Vagina (tissue), 2 donors: Measurements from ENCODE around the gene SLC66A1. TPM values are rescaled to one million over a fixed set of nuclear protein-coding genes. Genes with fewer than 3 reads are reported as not detected.

Experiments used
- DNase-seq, 2 donors: peaks; one replicate each; pipeline ENCODE4 v3.0.0-alpha.2; 2017; ENCODE audit errors: extremely low spot score in 2 of 2
- H3K27ac ChIP-seq: fragments of 200-600 bp; sonication (generic); one replicate; pipeline ENCODE4 v1.5.1; 2019
- H3K27me3 ChIP-seq: fragments of 200-600 bp; sonication (generic); one replicate; pipeline ENCODE4 v1.5.1; 2019
- H3K36me3 ChIP-seq, 2 donors: fragments of 200-600 bp; sonication (generic); one replicate each; pipeline ENCODE4 v1.5.1; 2017 to 2019
- H3K4me1 ChIP-seq: fragments of 200-600 bp; sonication (generic); one replicate; pipeline ENCODE4 v1.5.1; 2019
- H3K4me3 ChIP-seq, 2 donors: fragments of 200-600 bp; sonication (generic); 1 replicate in 1 of 2; 2 replicates in 1 of 2; pipeline ENCODE4 v1.5.1; 2016 to 2019
- H3K9me3 ChIP-seq: fragments of 200-600 bp; sonication (generic); one replicate; pipeline ENCODE4 v1.5.1; 2019
- CTCF ChIP-seq, 3 experiments: fragments of 450-650 bp in 2 of 3; fragments of 200-600 bp in 1 of 3; sonication (generic) in 1 of 3; IDR thresholded peaks; one replicate each; pipeline ENCODE4 v1.5.1; 2017 to 2019; ENCODE audit warnings: antibody characterized with exemption in 3 of 3, mild to moderate bottlenecking in 2 of 3, moderate library complexity in 2 of 3
- POLR2A ChIP-seq, 2 donors: fragments of 450-650 bp; IDR thresholded peaks; one replicate each; pipeline ENCODE4 v1.6.1; 2017; ENCODE audit warnings: antibody characterized with exemption in 2 of 2, mild to moderate bottlenecking in 2 of 2, moderate library complexity in 2 of 2
- POLR2AphosphoS5 ChIP-seq, 2 donors: sonication (generic); formaldehyde crosslinking; IDR thresholded peaks; one replicate each; pipeline ENCODE4 v1.9.0; 2017; ENCODE audit warnings: antibody characterized with exemption in 2 of 2, mild to moderate bottlenecking in 2 of 2, low read depth in 1 of 2; ENCODE audit not compliant: insufficient read depth in 1 of 2
- intact Hi-C: fragments of 100-400 bp; cut with DNase I; formaldehyde crosslinking; loops from one replicate; pipeline ENCODE4 v1.15.1; 2023
- total RNA-seq: library from RNA; depleted of rRNA; stranded (reverse); fragments of >200 nt; gene quantifications from one replicate; pipeline ENCODE4 v1.2.3, GENCODE V29; 2016

Gene SLC66A1
- total RNA-seq, 1 donor from 2014 or later: 21.4 TPM

DNA sequence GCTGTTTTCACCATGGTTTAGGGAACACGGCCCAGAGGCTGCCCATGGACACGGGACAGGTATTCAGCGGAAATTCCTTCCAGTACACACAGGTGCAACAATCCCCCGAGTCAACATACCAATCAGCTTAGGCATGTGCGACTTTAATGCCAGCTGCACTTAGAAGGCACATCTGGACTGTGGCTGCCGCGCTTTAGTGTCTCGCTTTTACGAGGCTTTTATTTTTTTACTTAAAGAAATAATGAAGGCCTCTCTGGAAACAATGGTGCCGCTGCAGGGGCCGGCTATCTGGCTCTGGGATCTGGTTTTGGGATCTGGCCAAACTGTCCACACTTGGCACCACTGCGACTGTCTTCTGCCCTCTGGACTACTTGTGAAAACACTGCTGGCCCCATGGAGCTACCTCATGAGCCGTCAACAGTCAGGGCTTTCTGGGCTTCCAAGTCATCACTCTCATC is 55.5 kb downstream of the SLC66A1 start:
- peaks cover 96% of the 10 kb centered on the region for H3K4me1 ChIP-seq
- no peaks in the 10 kb centered on the region for H3K9me3 ChIP-seq
- peak overlapping the region; percentile 75 for H3K27ac ChIP-seq
- intact Hi-C loops: no loop called here
- no peaks in the 10 kb centered on the region for H3K36me3 ChIP-seq
- no peak overlapping the region for H3K4me3 ChIP-seq
- TF ChIP-seq POLR2AphosphoS5 (IDR thresholded peaks at IDR 0.05; ENCODE audit: insufficient read depth in 1 of 2, low read depth in 1 of 2) (no peak), CTCF (IDR thresholded peaks at IDR 0.05) (no peak), POLR2A (IDR thresholded peaks at IDR 0.05) (no peak)
- no peak for DNase-seq
- H3K27me3 ChIP-seq: no peaks in the 10 kb centered on the region

GRCh38 chr1:19368050-19368449 is 55.9 kb downstream of the SLC66A1 start:
- H3K36me3 ChIP-seq: no peaks in the 10 kb centered on the region
- peak overlapping the region; percentile 75 for H3K27ac ChIP-seq
- H3K4me3 ChIP-seq: no peak overlapping the region
- no peak for TF ChIP-seq CTCF (IDR thresholded peaks at IDR 0.05)
- TF ChIP-seq POLR2A (IDR thresholded peaks at IDR 0.05): no peak
- no peak for TF ChIP-seq POLR2AphosphoS5 (IDR thresholded peaks at IDR 0.05; ENCODE audit: insufficient read depth in 1 of 2, low read depth in 1 of 2)
- peaks cover 96% of the 10 kb centered on the region for H3K4me1 ChIP-seq
- H3K27me3 ChIP-seq: no peaks in the 10 kb centered on the region
- intact Hi-C loops: no loop called here
- no peak for DNase-seq
- H3K9me3 ChIP-seq: no peaks in the 10 kb centered on the region

- H3K4me1 ChIP-seq: peaks cover 96% of the 10 kb centered on the region
Observed at GRCh38 chr1:19368964-19369363, 56.8 kb downstream of the SLC66A1 start.

GRCh38 chr1:19369396-19370090 is 57.4 kb downstream of the SLC66A1 start:
- H3K4me1 ChIP-seq: peaks cover 96% of the 10 kb centered on the region
- H3K4me3 ChIP-seq: no peak overlapping the region
- H3K36me3 ChIP-seq: no peaks in the 10 kb centered on the region
- intact Hi-C loops: no loop called here
- H3K9me3 ChIP-seq: no peaks in the 10 kb centered on the region
- no peak for DNase-seq
- TF ChIP-seq CTCF (IDR thresholded peaks at IDR 0.05): no peak
- TF ChIP-seq POLR2A (IDR thresholded peaks at IDR 0.05): no peak
- no peak for TF ChIP-seq POLR2AphosphoS5 (IDR thresholded peaks at IDR 0.05; ENCODE audit: insufficient read depth in 1 of 2, low read depth in 1 of 2)
- peak overlapping the region; percentile 87 for H3K27ac ChIP-seq
- H3K27me3 ChIP-seq: no peaks in the 10 kb centered on the region

More at GRCh38 chr1:19368964-19369363, 56.8 kb downstream of the SLC66A1 start:
- TF ChIP-seq POLR2A (IDR thresholded peaks at IDR 0.05) (no peak), POLR2AphosphoS5 (IDR thresholded peaks at IDR 0.05; ENCODE audit: insufficient read depth in 1 of 2, low read depth in 1 of 2) (no peak)
- DNase-seq: no peak
- Histone ChIP-seq H3K36me3 (no peaks in the 10 kb centered on the region), H3K27ac (peak overlapping the region; percentile 87), H3K4me3 (no peak overlapping the region), H3K27me3 (no peaks in the 10 kb centered on the region), H3K9me3 (no peaks in the 10 kb centered on the region)
- intact Hi-C loops: no loop called here

- H3K4me1 ChIP-seq: peaks cover 96% of the 10 kb centered on the region
Observed at GRCh38 chr1:19370453-19371170, 58.5 kb downstream of the SLC66A1 start.

More at GRCh38 chr1:19370453-19371170, 58.5 kb downstream of the SLC66A1 start:
- no peak for TF ChIP-seq CTCF (IDR thresholded peaks at IDR 0.05)
- TF ChIP-seq POLR2A (IDR thresholded peaks at IDR 0.05): no peak
- TF ChIP-seq POLR2AphosphoS5 (IDR thresholded peaks at IDR 0.05; ENCODE audit: insufficient read depth in 1 of 2, low read depth in 1 of 2): no peak
- DNase-seq: no peak
- Histone ChIP-seq H3K27me3 (no peaks in the 10 kb centered on the region), H3K4me3 (no peak overlapping the region), H3K36me3 (no peaks in the 10 kb centered on the region), H3K9me3 (no peaks in the 10 kb centered on the region), H3K27ac (peak overlapping the region; percentile 87)
- intact Hi-C loops: no loop called here
